ENCODE data around the gene DEFB126. TPM values are rescaled to one million over a fixed set of nuclear protein-coding genes. Genes with fewer than 3 reads are reported as not detected.

DEFB126 gene
- total RNA-seq, 1 experiment from 2014 or later = not detected

DNA sequence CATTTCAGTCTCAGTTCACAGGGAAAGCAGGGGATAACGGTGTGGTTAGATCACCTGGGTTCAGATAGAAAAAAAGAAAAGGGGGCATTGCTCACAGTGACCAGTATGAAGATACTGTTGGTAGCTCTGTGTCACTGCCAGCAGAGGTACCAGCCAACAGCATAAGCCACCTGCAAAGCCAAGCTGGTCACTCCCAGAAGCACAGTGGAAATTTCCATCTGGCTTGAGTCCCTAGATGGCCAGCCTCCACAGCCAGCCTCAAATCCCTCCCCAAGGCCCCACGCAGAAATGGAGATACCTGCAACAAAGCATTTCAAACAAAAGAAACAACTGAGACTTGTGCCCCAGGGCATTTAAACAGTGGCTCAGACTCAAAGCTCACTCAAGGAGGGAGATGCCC, 26.5 kb downstream of the DEFB126 start:
- Histone ChIP-seq H3K27ac (no peak overlapping the region), H3K4me1 (replicated peaks) (no peaks in the 10 kb centered on the region), H3K9me3 (replicated peaks) (no peaks in the 10 kb centered on the region), H3K4me3 (no peak overlapping the region), H3K27me3 (replicated peaks) (no peaks in the 10 kb centered on the region; the same call in 1 of the 2 replicates), H3K36me3 (no peaks in the 10 kb centered on the region)
- DNase-seq (ENCODE audit: low read depth in 1 of 2, low spot score in 2 of 2) = no peak

GRCh38 chr20:184288-184687, 41.9 kb downstream of the DEFB126 start:
- no peak for DNase-seq (ENCODE audit: low read depth in 1 of 2, low spot score in 2 of 2)
- H3K9me3 ChIP-seq (replicated peaks) = no peaks in the 10 kb centered on the region
- no peaks in the 10 kb centered on the region for H3K4me1 ChIP-seq (replicated peaks)
- H3K4me3 ChIP-seq = no peak overlapping the region
- H3K27me3 ChIP-seq (replicated peaks) = peaks cover 19% of the 10 kb centered on the region
- no peaks in the 10 kb centered on the region for H3K36me3 ChIP-seq
- H3K27ac ChIP-seq = no peak overlapping the region

DNA sequence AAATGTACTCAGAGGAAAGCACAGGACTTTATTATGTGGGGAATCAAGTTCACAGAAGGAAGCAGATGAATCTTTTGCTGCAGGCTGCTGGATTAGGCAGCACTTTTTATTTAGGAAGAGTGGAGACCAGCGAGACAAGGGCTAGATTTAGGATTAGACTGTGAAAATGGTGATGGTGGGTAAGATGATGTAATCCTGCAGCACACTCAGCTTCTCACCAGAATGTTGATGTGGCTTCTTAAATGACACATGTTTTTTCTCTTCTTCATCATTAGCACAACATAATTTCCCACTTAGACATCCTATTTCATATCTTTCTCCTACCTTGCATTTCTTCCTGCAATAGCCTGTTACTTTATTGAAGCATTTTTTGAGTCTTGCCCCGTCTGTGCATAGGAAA, 45.3 kb downstream of the DEFB126 start:
- no peaks in the 10 kb centered on the region for H3K36me3 ChIP-seq
- no peak for DNase-seq (ENCODE audit: low read depth in 1 of 2, low spot score in 2 of 2)
- no peaks in the 10 kb centered on the region for H3K9me3 ChIP-seq (replicated peaks)
- H3K27ac ChIP-seq = no peak overlapping the region
- no peaks in the 10 kb centered on the region for H3K4me1 ChIP-seq (replicated peaks)
- H3K27me3 ChIP-seq (replicated peaks) = peaks cover 21% of the 10 kb centered on the region
- H3K4me3 ChIP-seq = no peak overlapping the region

GRCh38 chr20:189611-190010, 47.2 kb downstream of the DEFB126 start, which contains the start of gene DEFB128:
Gene DEFB128, minus strand, starts transcription at chr20:189711. Its CDS starts 88 bp downstream, at chr20:189623.
- Histone ChIP-seq H3K9me3 (replicated peaks) (no peaks in the 10 kb centered on the region), H3K36me3 (no peaks in the 10 kb centered on the region), H3K27me3 (replicated peaks) (peaks cover 14% of the 10 kb centered on the region; the same call in 1 of the 2 replicates), H3K4me3 (no peak within 1 kb of the TSS), H3K27ac (no peak within 1 kb of the TSS), H3K4me1 (replicated peaks) (no peaks in the 10 kb centered on the region)
- DNase-seq (ENCODE audit: low read depth in 1 of 2, low spot score in 2 of 2) = no peak

Other genes with a start within 250 kb of the DEFB126 start
- gene DEFB125, start 54.9 kb upstream of the DEFB126 start, total RNA-seq (2014; rRNA removed; shearing (Covaris generic)) = not detected in 2 replicates
- not detected in 2 replicates for gene DEFB127, start 14.9 kb downstream of the DEFB126 start, total RNA-seq (2014; rRNA removed; shearing (Covaris generic))
- gene DEFB128, start 47.1 kb downstream of the DEFB126 start, total RNA-seq (2014; rRNA removed; shearing (Covaris generic)) = not detected in 2 replicates
- gene DEFB129, start 84.7 kb downstream of the DEFB126 start, total RNA-seq (2014; rRNA removed; shearing (Covaris generic)) = not detected in 2 replicates
- not detected in 2 replicates for gene DEFB132, start 115.1 kb downstream of the DEFB126 start, total RNA-seq (2014; rRNA removed; shearing (Covaris generic))
- gene C20orf96, start 148.2 kb downstream of the DEFB126 start, total RNA-seq (2014; rRNA removed; shearing (Covaris generic)) = 0.58 and 0.85 TPM in 2 replicates
- 25.2 and 29.4 TPM in 2 replicates for gene ZCCHC3, start 155.0 kb downstream of the DEFB126 start, total RNA-seq (2014; rRNA removed; shearing (Covaris generic))
- gene SOX12, start 183.0 kb downstream of the DEFB126 start, total RNA-seq (2014; rRNA removed; shearing (Covaris generic)) = 3.6 TPM in 2 replicates
- 37.5 and 43.1 TPM in 2 replicates for gene NRSN2, start 204.5 kb downstream of the DEFB126 start, total RNA-seq (2014; rRNA removed; shearing (Covaris generic))
- 29.0 and 37.2 TPM in 2 replicates for gene TRIB3, start 238.2 kb downstream of the DEFB126 start, total RNA-seq (2014; rRNA removed; shearing (Covaris generic))